GM12873 (cell line): ENCODE results near the gene BTBD1.

Experiments used
- CTCF ChIP-seq: IDR thresholded peaks from 2 replicates; pipeline ENCODE4 v1.5.1; 2012; ENCODE audit warnings: low read depth, mild to moderate bottlenecking, moderate library complexity, low read length, control low read depth; ENCODE audit not compliant: insufficient read depth; ENCODE audit errors: missing control alignments

The BTBD1 gene

GRCh38 chr15:83066734-83067637 is at the start of gene BTBD1:
Gene BTBD1, minus strand, starts transcription at chr15:83067252. Its CDS starts 101 bp downstream, at chr15:83067151.
- TF ChIP-seq CTCF = no peak

- no peak for TF ChIP-seq CTCF
These were observed 48.9 kb upstream of the BTBD1 start for GRCh38 chr15:83115831-83116565.

- no peak for TF ChIP-seq CTCF
These were observed 48.4 kb upstream of the BTBD1 start for GRCh38 chr15:83115410-83115809.

- no peak for TF ChIP-seq CTCF
These were observed 47.8 kb upstream of the BTBD1 start for GRCh38 chr15:83114856-83115255.

GRCh38 chr15:83113881-83114674 is 47.0 kb upstream of the BTBD1 start:
- no peak for TF ChIP-seq CTCF

- no peak for TF ChIP-seq CTCF
These were observed 45.9 kb upstream of the BTBD1 start for GRCh38 chr15:83112956-83113299.
